K562 (cell line): ENCODE data around the gene CNOT9.

ENCODE experiments used
- ATF2 ChIP-seq: sonication (generic); formaldehyde crosslinking; IDR thresholded peaks from 2 replicates; pipeline ENCODE4 v1.8.1; 2022; ENCODE audit warnings: missing genetic modification reagents
- E2F3 ChIP-seq: fragments of 250-450 bp; sonication (Bioruptor Pico); IDR thresholded peaks from 2 replicates; pipeline ENCODE4 v1.4.0; 2020; ENCODE audit warnings: mild to moderate bottlenecking
- HMGN3 ChIP-seq: IDR thresholded peaks from 2 replicates; pipeline ENCODE4 v1.6.1; 2011; ENCODE audit warnings: borderline replicate concordance, low read depth, mild to moderate bottlenecking, mixed read lengths, low read length; ENCODE audit not compliant: insufficient read length; ENCODE audit errors: extremely low read depth
- KLF10 ChIP-seq: fragments of 250-450 bp; sonication (Bioruptor Pico); IDR thresholded peaks from 2 replicates; pipeline ENCODE4 v1.6.1; 2021; ENCODE audit warnings: matching md5 sums
- KLF16 ChIP-seq: IDR thresholded peaks from 2 replicates; pipeline ENCODE4 v1.6.1; 2016; ENCODE audit warnings: antibody characterized with exemption
- MAFF ChIP-seq: IDR thresholded peaks from 2 replicates; pipeline ENCODE4 v1.6.1; 2012; ENCODE audit warnings: low read length, improper control_type of control experiment
- NR2F6 ChIP-seq: fragments of 450-650 bp; formaldehyde crosslinking; IDR thresholded peaks from 2 replicates; pipeline ENCODE4 v1.4.0; 2020; ENCODE audit warnings: mild to moderate bottlenecking
- PHB2 ChIP-seq: fragments of 450-650 bp; IDR thresholded peaks from 2 replicates; pipeline ENCODE4 v1.6.1; 2017; ENCODE audit warnings: low read depth
- SP1 ChIP-seq: sonication (generic); formaldehyde crosslinking; IDR thresholded peaks from 2 replicates; pipeline ENCODE4 v1.8.1; 2022; ENCODE audit warnings: mild to moderate bottlenecking, missing genetic modification reagents
- TF ChIP-seq, protein P1 (sequence below), 3 experiments: IDR thresholded peaks in 2 of 3; conservative IDR thresholded peaks in 1 of 3; 2 replicates each; pipeline ENCODE4 v1.5.1; 2011 to 2012; ENCODE audit warnings: low read length in 3 of 3, mild to moderate bottlenecking in 3 of 3, control low read depth in 2 of 3, improper control_type of control experiment in 1 of 3, inconsistent platforms in 1 of 3, low read depth in 1 of 3, mixed read lengths in 1 of 3, moderate library complexity in 1 of 3; ENCODE audit not compliant: insufficient read depth in 2 of 3

DNA sequence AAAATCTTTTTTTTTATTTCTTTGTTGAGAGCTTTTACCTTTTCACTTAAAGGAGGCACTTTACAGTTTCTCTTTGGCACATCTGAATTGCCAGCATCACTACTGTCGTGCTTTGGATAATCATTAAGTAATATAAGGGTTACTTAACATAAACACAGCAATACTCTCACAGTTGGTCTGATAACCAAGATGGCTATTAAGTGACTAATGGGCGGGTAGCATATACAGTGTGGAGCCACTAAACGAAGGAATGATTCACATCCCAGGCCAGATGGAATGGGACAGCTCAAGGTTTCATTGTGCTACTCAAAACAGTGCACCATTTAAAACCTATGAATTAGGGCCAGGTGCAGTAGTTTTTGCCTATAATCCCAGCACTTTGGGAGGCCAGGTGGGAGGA lies 28.6 kb upstream of the CNOT9 start:
- TF ChIP-seq PHB2 (no peak), HMGN3 (no peak), NR2F6 (CRISPR knock-in tag) (no peak), ATF2 (CRISPR knock-in tag) (no peak), E2F3 (CRISPR knock-in tag) (no peak), KLF16 (no peak), MAFF (no peak), SP1 (CRISPR knock-in tag) (no peak), KLF10 (CRISPR knock-in tag) (no peak)
- TF ChIP-seq, protein P1, sequence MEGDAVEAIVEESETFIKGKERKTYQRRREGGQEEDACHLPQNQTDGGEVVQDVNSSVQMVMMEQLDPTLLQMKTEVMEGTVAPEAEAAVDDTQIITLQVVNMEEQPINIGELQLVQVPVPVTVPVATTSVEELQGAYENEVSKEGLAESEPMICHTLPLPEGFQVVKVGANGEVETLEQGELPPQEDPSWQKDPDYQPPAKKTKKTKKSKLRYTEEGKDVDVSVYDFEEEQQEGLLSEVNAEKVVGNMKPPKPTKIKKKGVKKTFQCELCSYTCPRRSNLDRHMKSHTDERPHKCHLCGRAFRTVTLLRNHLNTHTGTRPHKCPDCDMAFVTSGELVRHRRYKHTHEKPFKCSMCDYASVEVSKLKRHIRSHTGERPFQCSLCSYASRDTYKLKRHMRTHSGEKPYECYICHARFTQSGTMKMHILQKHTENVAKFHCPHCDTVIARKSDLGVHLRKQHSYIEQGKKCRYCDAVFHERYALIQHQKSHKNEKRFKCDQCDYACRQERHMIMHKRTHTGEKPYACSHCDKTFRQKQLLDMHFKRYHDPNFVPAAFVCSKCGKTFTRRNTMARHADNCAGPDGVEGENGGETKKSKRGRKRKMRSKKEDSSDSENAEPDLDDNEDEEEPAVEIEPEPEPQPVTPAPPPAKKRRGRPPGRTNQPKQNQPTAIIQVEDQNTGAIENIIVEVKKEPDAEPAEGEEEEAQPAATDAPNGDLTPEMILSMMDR (IDR thresholded peaks at IDR 0.05 in 2 of 3, conservative IDR thresholded peaks at IDR 0.05 in 1 of 3; ENCODE audit: insufficient read depth in 2 of 3, low read depth in 1 of 3, low read length in 3 of 3) = no peak
